Omental fat pad (tissue), 4 donors: ENCODE measurements around the gene IL15RA. TPM values are rescaled to one million over a fixed set of nuclear protein-coding genes. Genes with fewer than 3 reads are reported as not detected.

Experiments used
- ATAC-seq: fragments of 150-250 bp; one replicate; pipeline ENCODE4 v1.9.1; 2016; ENCODE audit warnings: mild to moderate bottlenecking, moderate library complexity; ENCODE audit not compliant: low FRiP score
- DNase-seq: peaks from one replicate; pipeline ENCODE4 v3.0.0-alpha.2; 2019; ENCODE audit warnings: low spot score
- CTCF ChIP-seq, 3 donors: fragments of 450-650 bp; IDR thresholded peaks; one replicate each; pipeline ENCODE4 v1.5.1; 2016 to 2017; ENCODE audit warnings: antibody characterized with exemption in 3 of 3, mild to moderate bottlenecking in 3 of 3, moderate library complexity in 2 of 3
- small RNA-seq: library from RNA; depleted of rRNA; stranded (forward); fragments of <200 nt; gene quantifications from one replicate; pipeline ENCODE3, GENCODE V24; 2016
- total RNA-seq, 4 donors: library from RNA; depleted of rRNA; stranded (reverse); fragments of >200 nt; gene quantifications; one replicate each; pipeline ENCODE4 v1.1.0, GENCODE V29; 2016

Gene IL15RA
- total RNA-seq, 4 donors from 2014 or later, result 18.7 to 71.6 (median 26.8) TPM

GRCh38 chr10:5903563-5903962 lies 73.8 kb downstream of the IL15RA start:
- no peak for TF ChIP-seq CTCF (IDR thresholded peaks at IDR 0.05)
- DNase-seq, result no peak
- ATAC-seq, result no peak

- no peak for TF ChIP-seq CTCF (IDR thresholded peaks at IDR 0.05)
- no peak for DNase-seq
- ATAC-seq, result no peak
Observed at GRCh38 chr10:5902511-5903274, 74.7 kb downstream of the IL15RA start.

Small RNA genes lying within 50 kb of the gene (small RNA-seq; reads per million reads assigned to genes)
- gene RF00397, result not detected

Other genes with a start within 250 kb of the IL15RA start
- 100 to 1,000 TPM; 215 to 263 (median 248) TPM for gene GDI2, start 164.1 kb downstream of the IL15RA start, total RNA-seq
- gene ANKRD16, start 87.7 kb downstream of the IL15RA start, total RNA-seq, result 1 to 10 TPM; 4.1 to 8.7 (median 5.8) TPM
- gene FBH1, start 87.3 kb downstream of the IL15RA start, total RNA-seq, result 100 to 1,000 TPM in 1 of 4 donors, 10 to 100 TPM in 3; 79.2 to 129 (median 81.4) TPM
- gene IL2RA, start 84.8 kb upstream of the IL15RA start, total RNA-seq, result 10 to 100 TPM in 1 of 4 donors, 1 to 10 TPM in 2, under 1 TPM in 1; 0.69 to 25.0 (median 7.1) TPM
- gene RBM17, start 111.5 kb upstream of the IL15RA start, total RNA-seq, result 10 to 100 TPM; 58.2 to 97.9 (median 80.0) TPM
- gene PFKFB3, start 225.4 kb upstream of the IL15RA start, total RNA-seq, result 1,000 to 10,000 TPM in 1 of 4 donors, 100 to 1,000 TPM in 3; 213 to 1,086 (median 354) TPM